Testis (tissue), 3 donors: ENCODE measurements around the gene NRXN3. TPM values are rescaled to one million over a fixed set of nuclear protein-coding genes. Genes with fewer than 3 reads are reported as not detected.
A peak's percentile ranks its signal among the peaks of the same experiment; 100 is the strongest.

Experiments
- DNase-seq: peaks from one replicate; pipeline ENCODE4 v3.0.0-alpha.2; 2019
- H3K27ac ChIP-seq, 2 donors: fragments of 200-600 bp; sonication (generic); one replicate each; pipeline ENCODE4 v1.5.1; 2019
- H3K27me3 ChIP-seq: fragments of 200-600 bp; sonication (generic); one replicate; pipeline ENCODE4 v1.5.1; 2019
- H3K36me3 ChIP-seq: fragments of 200-600 bp; sonication (generic); one replicate; pipeline ENCODE4 v1.5.1; 2017; ENCODE audit warnings: low read depth; ENCODE audit errors: missing control alignments
- H3K4me1 ChIP-seq: fragments of 200-600 bp; sonication (generic); one replicate; pipeline ENCODE4 v1.5.1; 2019
- H3K4me3 ChIP-seq, 2 donors: fragments of 200-600 bp; sonication (generic); one replicate each; pipeline ENCODE4 v1.5.1; 2017 to 2019
- H3K9me3 ChIP-seq: fragments of 200-600 bp; sonication (generic); one replicate; pipeline ENCODE4 v1.5.1; 2017
- CTCF ChIP-seq, 3 experiments: fragments of 450-650 bp in 2 of 3; fragments of 200-600 bp in 1 of 3; sonication (generic) in 1 of 3; IDR thresholded peaks; one replicate each; pipeline ENCODE4 v1.5.1; 2016 to 2019; ENCODE audit warnings: antibody characterized with exemption in 3 of 3, mild to moderate bottlenecking in 2 of 3, moderate library complexity in 1 of 3
- POLR2A ChIP-seq: fragments of 450-650 bp; IDR thresholded peaks from one replicate; pipeline ENCODE4 v1.6.1; 2017; ENCODE audit warnings: antibody characterized with exemption, mild to moderate bottlenecking, moderate library complexity
- WGBS, 2 donors: methylation state at CpG; one replicate each; pipeline ENCODE4 v1.1.5; 2018; 5-methylcytosine and 5-hydroxymethylcytosine counted together
- intact Hi-C: fragments of 100-400 bp; cut with DNase I; formaldehyde crosslinking; loops from one replicate; pipeline ENCODE4 v1.15.1; 2023; ENCODE audit warnings: low total_unique reads
- polyA plus RNA-seq: library from polyadenylated mRNA; stranded (reverse); fragments of 350-450 nt; fragmentation: Illumina TruSeq; extraction: RNeasy Lipid Tissue Mini Kit (QIAGEN cat#74804); gene quantifications from one replicate; pipeline ENCODE4 v1.2.3, GENCODE V29; 2014; ENCODE audit warnings: low read depth, low replicate concordance; ENCODE audit not compliant: insufficient read depth
- total RNA-seq, 2 donors: library from RNA; depleted of rRNA; stranded (reverse); fragments of >200 nt; gene quantifications; one replicate each; pipeline ENCODE4 v1.2.3, GENCODE V29; 2016

Gene NRXN3
- total and polyA plus RNA-seq, 3 donors from 2014 or later: 3.5 to 8.0 (median 3.9) TPM

GRCh38 chr14:79856381-79856780, 1686.2 kb downstream of the NRXN3 start:
- Histone ChIP-seq H3K9me3 (no peaks in the 10 kb centered on the region), H3K27ac (no peak overlapping the region), H3K4me3 (no peak overlapping the region), H3K4me1 (no peaks in the 10 kb centered on the region), H3K27me3 (no peaks in the 10 kb centered on the region), H3K36me3 (no peaks in the 10 kb centered on the region)
- WGBS, 2 donors: 42 to 83% methylated on average over 1 of the region's 1 CpG
- TF ChIP-seq POLR2A: no peak
- intact Hi-C loops: no loop called here
- DNase-seq: no peak

- H3K36me3 ChIP-seq: no peaks in the 10 kb centered on the region
- H3K4me3 ChIP-seq: peak overlapping the region; percentile 25 to 27
- no peak for DNase-seq
- 71 to 77% methylated on average over 9 of the region's 9 CpGs for WGBS, 2 donors
- TF ChIP-seq CTCF (IDR thresholded peaks at IDR 0.05) (no peak), POLR2A (no peak)
- H3K27me3 ChIP-seq: no peaks in the 10 kb centered on the region
- H3K9me3 ChIP-seq: no peaks in the 10 kb centered on the region
- H3K27ac ChIP-seq: no peak overlapping the region
- H3K4me1 ChIP-seq: no peaks in the 10 kb centered on the region
- intact Hi-C loops: no loop called here
Observed at GRCh38 chr14:79861111-79861510, 1690.9 kb downstream of the NRXN3 start.

- Histone ChIP-seq H3K36me3 (no peaks in the 10 kb centered on the region), H3K27ac (no peak overlapping the region), H3K4me3 (peak overlapping the region; percentile 25 to 27), H3K27me3 (no peaks in the 10 kb centered on the region), H3K9me3 (no peaks in the 10 kb centered on the region), H3K4me1 (no peaks in the 10 kb centered on the region)
- no peak for DNase-seq
- WGBS, 2 donors: 68 to 77% methylated on average over 12 of the region's 12 CpGs
- TF ChIP-seq POLR2A (no peak), CTCF (IDR thresholded peaks at IDR 0.05) (no peak)
- intact Hi-C loops: no loop called here
Observed at GRCh38 chr14:79862045-79862444, 1691.9 kb downstream of the NRXN3 start.

- Histone ChIP-seq H3K4me3 (no peak overlapping the region), H3K27ac (no peak overlapping the region), H3K9me3 (no peaks in the 10 kb centered on the region), H3K4me1 (no peaks in the 10 kb centered on the region), H3K27me3 (no peaks in the 10 kb centered on the region), H3K36me3 (no peaks in the 10 kb centered on the region)
- WGBS, 2 donors: 90 to 93% methylated on average over 1 of the region's 1 CpG
- TF ChIP-seq POLR2A (no peak), CTCF (IDR thresholded peaks at IDR 0.05) (no peak)
- intact Hi-C loops: no loop called here
- DNase-seq: no peak
Observed at GRCh38 chr14:79871136-79871535, 1701.0 kb downstream of the NRXN3 start.

GRCh38 chr14:79878229-79878628, 1708.1 kb downstream of the NRXN3 start:
- DNase-seq: no peak
- TF ChIP-seq CTCF (IDR thresholded peaks at IDR 0.05) (no peak), POLR2A (no peak)
- no peaks in the 10 kb centered on the region for H3K4me1 ChIP-seq
- no peaks in the 10 kb centered on the region for H3K9me3 ChIP-seq
- H3K27me3 ChIP-seq: no peaks in the 10 kb centered on the region
- H3K36me3 ChIP-seq: no peaks in the 10 kb centered on the region
- no peak overlapping the region for H3K27ac ChIP-seq
- intact Hi-C loops: no loop called here
- no peak overlapping the region for H3K4me3 ChIP-seq
